Astrocyte (in vitro differentiated cells and primary cell): ENCODE data around the gene EEF2KMT. TPM values are rescaled to one million over a fixed set of nuclear protein-coding genes. Genes with fewer than 3 reads are reported as not detected.
"Not testable (repeated sequence)": the region's sequence is repeated elsewhere in the genome, so short reads cannot be mapped to it uniquely, and the experiment has no call there.

ENCODE experiments used
- DNase-seq: peaks from one replicate; pipeline ENCODE4 v3.0.0-alpha.2; 2010; ENCODE audit warnings: low read depth
- FAIRE-seq: peaks from 2 replicates; lab custom pipeline; 2011; peaks lifted over from hg19 to GRCh38; lab: Jason Lieb, UNC
- H2AFZ ChIP-seq: 2 replicates; pipeline ENCODE4 v1.6.0; 2012; ENCODE audit warnings: low read depth, low read length, inconsistent platforms
- H3K27ac ChIP-seq: 2 replicates; pipeline ENCODE4 v1.5.1; 2011; ENCODE audit warnings: low read depth, low read length, inconsistent platforms
- H3K27me3 ChIP-seq: 2 replicates; pipeline ENCODE4 v1.6.0; 2011; ENCODE audit warnings: low read length, inconsistent platforms; ENCODE audit not compliant: insufficient read depth
- H3K36me3 ChIP-seq: 2 replicates; pipeline ENCODE4 v1.5.1; 2011; ENCODE audit warnings: low read length, inconsistent platforms; ENCODE audit not compliant: insufficient read depth
- H3K4me1 ChIP-seq: 2 replicates; pipeline ENCODE4 v1.5.1; 2011; ENCODE audit warnings: low read length, inconsistent platforms; ENCODE audit not compliant: insufficient read depth
- H3K4me2 ChIP-seq: 2 replicates; pipeline ENCODE4 v1.6.0; 2012; ENCODE audit warnings: low read length, inconsistent platforms
- H3K4me3 ChIP-seq: 2 replicates; pipeline ENCODE4 v1.5.1; 2011; ENCODE audit warnings: low read depth, mild to moderate bottlenecking, low read length, inconsistent platforms; ENCODE audit not compliant: insufficient read depth
- H3K79me2 ChIP-seq: 2 replicates; pipeline ENCODE4 v1.6.0; 2012; ENCODE audit warnings: mild to moderate bottlenecking, low read length, inconsistent platforms; ENCODE audit not compliant: insufficient read depth
- H3K9ac ChIP-seq: 2 replicates; pipeline ENCODE4 v1.6.0; 2012; ENCODE audit warnings: mild to moderate bottlenecking, low read length, inconsistent platforms
- H3K9me3 ChIP-seq: 2 replicates; pipeline ENCODE4 v1.5.1; 2012; ENCODE audit warnings: low read depth, mild to moderate bottlenecking, low read length, inconsistent platforms; ENCODE audit not compliant: insufficient read depth
- H4K20me1 ChIP-seq: 2 replicates; pipeline ENCODE4 v1.6.0; 2012; ENCODE audit warnings: low read length, inconsistent platforms; ENCODE audit not compliant: insufficient read depth
- H3K27ac Mint-ChIP-seq: one replicate; pipeline ENCODE4 v1.8.0; 2021; ENCODE audit warnings: mild to moderate bottlenecking, mixed read lengths; ENCODE audit not compliant: unreplicated experiment
- H3K27me3 Mint-ChIP-seq: one replicate; pipeline ENCODE4 v1.8.0; 2021; ENCODE audit warnings: low read depth, mixed read lengths; ENCODE audit not compliant: unreplicated experiment
- H3K36me3 Mint-ChIP-seq: one replicate; pipeline ENCODE4 v1.8.0; 2021; ENCODE audit warnings: low read depth, mixed read lengths; ENCODE audit not compliant: unreplicated experiment
- H3K4me1 Mint-ChIP-seq: one replicate; pipeline ENCODE4 v1.8.0; 2021; ENCODE audit warnings: low read depth, mixed read lengths; ENCODE audit not compliant: unreplicated experiment
- H3K4me3 Mint-ChIP-seq: one replicate; pipeline ENCODE4 v1.8.0; 2021; ENCODE audit warnings: mild to moderate bottlenecking, moderate library complexity, mixed read lengths; ENCODE audit not compliant: unreplicated experiment
- H3K9me3 Mint-ChIP-seq: one replicate; pipeline ENCODE4 v1.8.0; 2021; ENCODE audit warnings: mild to moderate bottlenecking, mixed read lengths; ENCODE audit not compliant: unreplicated experiment
- total RNA-seq: library from RNA; stranded (reverse); gene quantifications from 2 replicates; pipeline ENCODE4 v1.2.1, GENCODE V29; 2021

Gene EEF2KMT
- total RNA-seq, 1 donor from 2014 or later, result 9.2 TPM

DNA sequence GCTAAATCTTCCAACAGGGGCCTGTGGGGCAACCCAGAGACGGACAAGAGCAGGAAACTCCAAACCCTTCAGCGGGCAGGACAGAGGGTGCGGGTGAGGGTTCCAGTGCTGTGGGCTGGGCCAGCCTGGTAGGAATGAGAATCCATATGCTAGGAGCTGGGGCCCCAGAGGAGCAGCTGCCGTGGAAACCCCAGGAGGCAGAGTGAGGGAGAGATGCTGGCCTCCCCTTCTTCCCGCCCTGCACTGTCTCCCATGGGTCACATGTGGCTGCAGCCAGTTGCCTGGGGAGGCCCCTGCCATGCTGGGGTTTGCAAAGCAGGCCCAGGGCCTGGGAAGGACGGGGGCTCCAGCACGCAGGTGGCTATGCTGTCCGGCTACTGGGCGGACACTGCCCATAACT lies 4.5 kb downstream of the EEF2KMT start:
- H3K27me3 Mint-ChIP-seq, H3K9me3 Mint-ChIP-seq, H3K4me1 Mint-ChIP-seq, H4K20me1 ChIP-seq, H3K9me3 ChIP-seq, H3K27me3 ChIP-seq, H3K9ac ChIP-seq, H3K4me2 ChIP-seq, DNase-seq, FAIRE-seq, H3K36me3 Mint-ChIP-seq, H3K27ac ChIP-seq, H3K27ac Mint-ChIP-seq, H3K4me1 ChIP-seq, H3K4me3 Mint-ChIP-seq, H2AFZ ChIP-seq, H3K36me3 ChIP-seq, H3K79me2 ChIP-seq, H3K4me3 ChIP-seq: not testable (repeated sequence)

DNA sequence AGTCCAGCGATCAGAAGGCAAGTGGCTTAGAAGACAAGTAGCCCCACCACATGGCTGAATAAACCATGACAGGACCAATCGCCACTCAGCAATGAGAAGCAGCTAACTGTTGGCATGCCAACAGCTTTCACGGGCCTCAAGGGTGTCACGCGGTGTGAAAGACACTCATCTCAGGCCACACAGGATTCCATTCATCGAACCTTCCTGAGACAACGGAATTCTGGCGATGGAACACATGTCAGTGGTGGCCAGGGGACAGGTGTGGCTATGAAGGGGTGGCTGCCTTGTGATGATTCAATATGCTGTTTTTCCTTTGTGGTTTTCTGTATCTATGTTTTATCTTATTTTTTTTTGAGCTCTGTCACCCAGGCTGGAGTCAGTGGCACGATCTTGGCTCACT lies 7.0 kb downstream of the EEF2KMT start:
- not testable (repeated sequence) for H4K20me1 ChIP-seq, H3K4me1 Mint-ChIP-seq, H3K9me3 ChIP-seq, H3K4me3 Mint-ChIP-seq, H3K4me2 ChIP-seq, H2AFZ ChIP-seq, H3K27me3 Mint-ChIP-seq, H3K36me3 ChIP-seq, H3K27me3 ChIP-seq, H3K27ac ChIP-seq, H3K79me2 ChIP-seq, H3K9ac ChIP-seq, H3K27ac Mint-ChIP-seq, H3K4me3 ChIP-seq, H3K9me3 Mint-ChIP-seq, H3K36me3 Mint-ChIP-seq, DNase-seq, FAIRE-seq, H3K4me1 ChIP-seq

DNA sequence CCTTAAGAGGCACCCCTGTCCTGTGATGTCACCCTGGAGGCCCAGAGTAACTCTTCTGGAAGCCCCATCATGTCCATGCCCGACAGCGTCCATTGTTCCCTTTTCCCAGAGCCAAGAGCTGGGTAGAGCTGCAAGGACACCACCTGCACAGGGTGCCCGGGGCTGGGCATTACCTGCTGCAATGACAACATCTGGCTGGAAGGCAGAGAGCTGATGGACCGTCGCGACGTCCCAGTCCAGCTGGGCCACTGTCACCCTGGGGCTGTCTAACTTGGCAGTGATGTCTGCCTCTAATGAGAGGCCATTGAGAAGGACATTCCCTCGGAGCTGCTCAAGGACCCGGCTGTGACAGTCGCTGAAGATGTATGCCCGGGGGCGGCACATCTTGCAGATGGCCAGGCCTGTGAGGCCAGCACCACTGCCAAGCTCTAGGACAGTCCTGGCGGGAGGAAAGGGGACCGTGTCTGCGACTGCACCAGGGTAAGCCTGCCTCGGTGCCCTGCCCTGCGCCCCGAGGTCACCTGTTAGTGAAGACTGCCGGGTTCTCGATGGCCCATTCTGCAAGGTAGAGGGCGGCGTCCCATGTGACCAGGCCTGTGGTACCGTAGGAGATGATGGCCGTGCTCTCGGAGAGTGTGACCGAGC lies 7.6 kb downstream of the EEF2KMT start:
- not testable (repeated sequence) for DNase-seq, H3K27me3 Mint-ChIP-seq, H4K20me1 ChIP-seq, H3K4me3 ChIP-seq, H3K9me3 Mint-ChIP-seq, H3K4me2 ChIP-seq, H3K27ac Mint-ChIP-seq, H3K4me1 Mint-ChIP-seq, H3K9me3 ChIP-seq, FAIRE-seq, H3K27ac ChIP-seq, H3K9ac ChIP-seq, H3K79me2 ChIP-seq, H3K36me3 ChIP-seq, H3K4me3 Mint-ChIP-seq, H3K36me3 Mint-ChIP-seq, H2AFZ ChIP-seq, H3K4me1 ChIP-seq, H3K27me3 ChIP-seq

DNA sequence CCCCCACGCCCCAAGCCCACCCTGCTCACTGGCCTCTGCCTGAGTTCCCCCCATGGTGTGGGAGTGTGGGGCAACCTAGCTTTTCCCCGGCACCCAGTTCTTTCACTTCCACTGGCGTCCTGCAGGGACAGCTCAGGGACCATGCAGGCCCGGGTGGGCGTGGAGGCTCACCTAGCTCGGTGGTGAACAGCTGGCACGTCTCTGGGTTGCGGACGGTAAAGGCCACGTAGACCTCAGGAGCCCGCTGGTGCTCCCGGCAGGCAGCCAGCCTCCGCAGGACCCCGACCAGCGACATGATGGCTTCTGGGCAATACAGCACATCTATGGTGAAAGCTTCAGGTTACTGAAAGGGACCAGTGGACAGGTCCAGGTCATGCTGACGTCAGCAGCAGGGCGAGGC lies 8.7 kb downstream of the EEF2KMT start:
- not testable (repeated sequence) for H3K9me3 ChIP-seq, H3K27me3 ChIP-seq, H3K4me3 ChIP-seq, H2AFZ ChIP-seq, H3K9me3 Mint-ChIP-seq, H3K36me3 Mint-ChIP-seq, H4K20me1 ChIP-seq, H3K4me3 Mint-ChIP-seq, FAIRE-seq, H3K4me2 ChIP-seq, H3K27ac ChIP-seq, H3K4me1 Mint-ChIP-seq, DNase-seq, H3K27me3 Mint-ChIP-seq, H3K36me3 ChIP-seq, H3K9ac ChIP-seq, H3K79me2 ChIP-seq, H3K27ac Mint-ChIP-seq, H3K4me1 ChIP-seq

DNA sequence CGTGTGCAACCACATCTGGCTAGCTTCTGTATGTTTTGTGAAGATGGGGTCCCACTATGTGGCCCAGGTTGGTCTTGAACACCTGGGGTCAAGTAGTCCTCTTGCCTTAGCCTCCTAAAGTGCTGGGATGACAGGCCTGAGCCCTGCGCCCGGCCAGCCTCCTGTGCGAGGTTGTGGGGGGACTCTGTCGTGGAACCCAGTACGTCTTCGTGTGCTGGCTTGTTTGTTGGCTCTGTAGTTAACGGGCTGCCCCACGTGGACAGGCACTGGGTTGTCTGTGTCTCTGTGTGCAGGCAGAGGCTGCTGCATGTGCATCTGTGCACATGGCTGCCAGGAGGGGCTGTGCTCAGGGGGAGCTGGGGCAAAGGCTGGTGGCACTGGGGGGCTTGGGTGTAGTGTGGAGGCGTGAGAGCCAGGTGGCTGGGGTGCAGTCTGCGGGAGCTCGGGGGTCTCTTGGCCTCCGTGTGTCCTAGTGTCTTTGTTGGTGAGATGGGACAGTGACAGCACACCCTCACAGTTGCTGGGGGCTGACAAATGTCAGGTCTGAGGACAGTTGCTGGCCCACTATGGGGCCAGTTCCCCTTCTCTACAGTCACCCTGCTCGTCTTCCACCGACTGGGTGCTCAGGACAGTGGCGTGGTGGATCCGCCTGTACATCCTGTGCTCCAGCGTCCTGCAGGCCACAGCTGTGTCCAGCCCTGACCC lies 9.4 kb downstream of the EEF2KMT start:
- H3K4me1 Mint-ChIP-seq, FAIRE-seq, H3K9me3 Mint-ChIP-seq, H3K9me3 ChIP-seq, H3K9ac ChIP-seq, DNase-seq, H2AFZ ChIP-seq, H3K27me3 Mint-ChIP-seq, H3K4me3 ChIP-seq, H3K27me3 ChIP-seq, H3K36me3 Mint-ChIP-seq, H3K27ac ChIP-seq, H3K36me3 ChIP-seq, H3K79me2 ChIP-seq, H3K4me1 ChIP-seq, H3K27ac Mint-ChIP-seq, H3K4me3 Mint-ChIP-seq, H3K4me2 ChIP-seq, H4K20me1 ChIP-seq: not testable (repeated sequence)

DNA sequence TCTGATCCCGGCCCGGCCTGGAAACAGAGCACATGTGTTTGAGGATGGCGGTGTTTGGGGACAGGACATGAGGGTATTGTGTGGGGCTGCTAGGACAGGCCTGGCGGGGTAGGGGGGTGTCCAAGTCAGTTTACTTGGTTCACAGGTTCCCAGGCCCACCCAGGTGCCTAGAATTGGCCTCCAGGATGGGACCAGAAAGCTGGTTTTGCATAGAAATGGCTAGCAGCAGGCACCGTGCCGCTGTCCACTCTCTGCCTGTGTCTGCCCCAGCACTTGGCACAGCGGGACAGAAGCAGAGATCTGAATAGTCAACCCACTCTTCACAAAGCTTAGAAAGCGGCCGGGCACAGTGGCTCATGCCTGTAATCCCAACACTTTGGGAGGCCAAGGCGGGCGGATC lies 11.9 kb downstream of the EEF2KMT start:
- not testable (repeated sequence) for H3K27ac ChIP-seq, H3K36me3 ChIP-seq, H3K4me3 ChIP-seq, H3K36me3 Mint-ChIP-seq, H2AFZ ChIP-seq, H3K4me3 Mint-ChIP-seq, H3K27me3 Mint-ChIP-seq, H3K9me3 Mint-ChIP-seq, H3K4me2 ChIP-seq, DNase-seq, FAIRE-seq, H3K9me3 ChIP-seq, H3K27me3 ChIP-seq, H4K20me1 ChIP-seq, H3K27ac Mint-ChIP-seq, H3K79me2 ChIP-seq, H3K9ac ChIP-seq, H3K4me1 Mint-ChIP-seq, H3K4me1 ChIP-seq
